GM12878 (cell line): ENCODE data around the gene FAM81A. TPM values are rescaled to one million over a fixed set of nuclear protein-coding genes. Genes with fewer than 3 reads are reported as not detected.

Experiments
- BACH1 ChIP-seq: fragments of 450-650 bp; IDR thresholded peaks from 2 replicates; pipeline ENCODE4 v1.6.1; 2017; ENCODE audit warnings: mild to moderate bottlenecking, borderline replicate concordance
- BHLHE40 ChIP-seq, 2 experiments: fragments of 450-650 bp in 1 of 2; IDR thresholded peaks; 2 replicates each; pipeline ENCODE4 v1.6.1; 2011 to 2017; ENCODE audit warnings: low read depth in 2 of 2, borderline replicate concordance in 1 of 2, improper control_type of control experiment in 1 of 2, low read length in 1 of 2, mild to moderate bottlenecking in 1 of 2
- FOXM1 ChIP-seq: IDR thresholded peaks from 2 replicates; pipeline ENCODE4 v1.6.1; 2012; ENCODE audit warnings: low read depth, mild to moderate bottlenecking, inconsistent platforms, low read length, moderate library complexity
- IKZF2 ChIP-seq, 2 experiments: fragments of 450-650 bp; IDR thresholded peaks; 2 replicates each; pipeline ENCODE4 v1.6.1; 2017; ENCODE audit warnings: mild to moderate bottlenecking in 2 of 2, moderate library complexity in 2 of 2
- LARP7 ChIP-seq: fragments of 450-650 bp; IDR thresholded peaks from 2 replicates; pipeline ENCODE4 v1.6.1; 2017; ENCODE audit warnings: mild to moderate bottlenecking
- NFYB ChIP-seq: IDR thresholded peaks from 2 replicates; pipeline ENCODE4 v1.6.1; 2011; ENCODE audit warnings: low read depth, mild to moderate bottlenecking, low read length, improper control_type of control experiment, moderate library complexity; ENCODE audit not compliant: insufficient read depth
- POLR2AphosphoS5 ChIP-seq: IDR thresholded peaks from 2 replicates; pipeline ENCODE4 v1.6.1; 2011; ENCODE audit warnings: mild to moderate bottlenecking, low read length, inconsistent platforms
- WRNIP1 ChIP-seq: IDR thresholded peaks from 2 replicates; pipeline ENCODE4 v1.6.1; 2011; ENCODE audit warnings: low read depth, low read length, improper control_type of control experiment, borderline replicate concordance
- ZBTB11 ChIP-seq: fragments of 450-650 bp; formaldehyde crosslinking; IDR thresholded peaks from 2 replicates; pipeline ENCODE4 v1.5.0; 2022; ENCODE audit warnings: mild to moderate bottlenecking, missing genetic modification characterization
- ZNF217 ChIP-seq: fragments of 450-650 bp; IDR thresholded peaks from 2 replicates; pipeline ENCODE4 v1.6.1; 2017; ENCODE audit warnings: antibody characterized with exemption, mild to moderate bottlenecking
- ZNF24 ChIP-seq: fragments of 450-650 bp; IDR thresholded peaks from 2 replicates; pipeline ENCODE4 v1.6.1; 2017; ENCODE audit warnings: antibody characterized with exemption, mild to moderate bottlenecking
- ZNF384 ChIP-seq: IDR thresholded peaks from 2 replicates; pipeline ENCODE4 v1.6.1; 2012; ENCODE audit warnings: low read depth, mild to moderate bottlenecking, low read length, improper control_type of control experiment, borderline replicate concordance
- polyA plus RNA-seq, 11 experiments: library from polyadenylated mRNA; depleted of rRNA in 4 of 11; unstranded in 6 of 11; stranded (reverse) in 5 of 11; fragments of >200 nt; fragmentation: Nextera tagmentation in 4 of 11; fragmentation: Illumina TruSeq in 1 of 11; extraction: Ambion mirVana in 4 of 11; extraction: Trizol in 1 of 11; gene quantifications; 1 replicate in 1 of 11; 2 replicates in 10 of 11; pipeline versions ENCODE4 v1.2.1 to v1.2.3, GENCODE V29; 2011 to 2016; ENCODE audit warnings: inconsistent platforms in 2 of 11, missing spikeins in 2 of 11, low read depth in 1 of 11
- total RNA-seq, 4 experiments: library from RNA; depleted of rRNA in 3 of 4; stranded (reverse); fragments of >200 nt in 3 of 4; fragmentation: Illumina TruSeq in 1 of 4; extraction: Trizol in 1 of 4; gene quantifications; 2 replicates each; pipeline versions ENCODE4 v1.2.1 to v1.2.3, GENCODE V29; 2013 to 2021

The FAM81A gene
- total and polyA plus RNA-seq, 10 of the 15 experiments (the other 5 are each of a cell fraction or from before 2014, with no cell fraction given) = 0.18 to 34.5 (median 16.2) TPM

DNA sequence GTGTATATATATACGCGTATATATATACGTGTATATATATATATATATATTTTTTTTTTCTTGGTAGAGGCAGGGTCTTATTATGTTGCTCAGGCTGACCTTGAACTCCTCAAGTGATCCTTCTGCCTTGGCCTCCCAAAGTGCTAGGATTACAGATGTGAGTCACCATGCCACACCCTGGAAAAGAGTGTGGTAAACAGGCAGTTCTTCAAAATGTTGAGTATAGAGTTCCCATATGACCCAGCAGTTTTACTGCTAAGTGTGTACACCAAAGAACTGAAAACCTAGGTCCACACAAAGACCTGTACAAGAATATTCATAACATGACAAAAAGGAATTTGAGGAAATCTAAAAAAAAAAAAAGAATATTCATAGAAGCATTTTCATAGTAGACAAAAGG, 101.8 kb downstream of the FAM81A start (continued):
- no peak for TF ChIP-seq ZBTB11 (CRISPR knock-in tag)
- TF ChIP-seq WRNIP1 = no peak
- TF ChIP-seq NFYB = no peak
- TF ChIP-seq ZNF217 = no peak
- no peak for TF ChIP-seq IKZF2 (IDR thresholded peaks at IDR 0.05)
- TF ChIP-seq ZNF24 = no peak
- TF ChIP-seq POLR2AphosphoS5 = no peak
- TF ChIP-seq BHLHE40 (IDR thresholded peaks at IDR 0.05; ENCODE audit: borderline replicate concordance in 1 of 2, low read depth in 2 of 2, low read length in 1 of 2) = no peak
- TF ChIP-seq BACH1 = no peak
- TF ChIP-seq FOXM1 = no peak
- TF ChIP-seq LARP7 = no peak
- TF ChIP-seq ZNF384 = no peak
- TF ChIP-seq, all 136 proteins: peak for 0
